GM23248 (cell line): ENCODE data around the gene TMEM252.

Source experiments
- EZH2 ChIP-seq: fragments of 200-600 bp; sonication (generic); IDR thresholded peaks from 2 replicates; pipeline ENCODE4 v1.6.1; 2018; ENCODE audit warnings: antibody characterized with exemption, mild to moderate bottlenecking; ENCODE audit not compliant: insufficient read depth, poor library complexity, severe bottlenecking
- EZH2phosphoT487 ChIP-seq: fragments of 200-600 bp; sonication (generic); IDR thresholded peaks from 2 replicates; pipeline ENCODE4 v1.6.1; 2018; ENCODE audit warnings: antibody characterized with exemption, moderate library complexity, mild to moderate bottlenecking, low read depth; ENCODE audit not compliant: insufficient read depth

DNA sequence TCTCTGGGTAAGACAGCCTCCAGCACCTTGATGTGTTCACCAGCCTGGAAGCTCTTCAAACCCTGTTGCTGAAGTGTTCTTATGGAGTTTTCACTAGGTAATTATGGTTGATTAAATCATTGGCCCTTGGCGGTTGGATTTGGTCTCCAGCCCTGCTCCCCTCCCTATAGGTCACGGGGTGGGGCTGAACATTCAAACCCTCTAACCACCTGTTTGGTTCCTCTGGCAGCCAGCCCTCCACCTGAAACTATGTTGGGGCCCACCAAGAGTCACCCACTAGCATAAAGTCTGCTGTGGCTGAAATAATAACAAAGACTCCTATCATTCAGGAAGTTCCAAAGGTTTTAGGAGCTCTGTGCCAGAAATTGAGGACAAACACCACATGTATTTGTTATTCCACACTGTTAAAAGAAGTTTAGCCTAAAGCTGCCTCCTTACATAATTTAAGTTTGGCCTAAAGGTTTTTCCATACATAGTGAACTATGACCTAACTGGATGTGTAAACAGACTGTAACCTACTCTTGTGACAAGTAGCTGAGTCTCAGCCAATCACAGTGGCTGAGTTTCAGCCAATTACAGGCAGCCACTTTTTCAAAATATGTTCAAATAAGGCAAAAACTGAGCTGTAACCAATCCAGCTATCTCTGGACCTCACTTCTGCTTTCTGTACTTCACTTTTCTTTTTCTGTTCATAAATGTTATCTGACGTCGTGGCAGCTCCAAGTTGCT lies 34.8 kb downstream of the TMEM252 start:
- TF ChIP-seq EZH2 (no peak), EZH2phosphoT487 (no peak)
